IPS-20b (cell line): ENCODE measurements around the gene PLA2G2F.

Experiments used
- H3K27ac ChIP-seq: one replicate; pipeline ENCODE4 v1.5.1; 2013; ENCODE audit warnings: low read length
- H3K27me3 ChIP-seq: 2 replicates; pipeline ENCODE4 v1.6.1; 2013; ENCODE audit warnings: mild to moderate bottlenecking, low read length, inconsistent platforms; ENCODE audit not compliant: insufficient read depth
- H3K36me3 ChIP-seq: 2 replicates; pipeline ENCODE4 v1.6.1; 2013; ENCODE audit warnings: low read depth, mild to moderate bottlenecking, inconsistent platforms, low read length, moderate library complexity; ENCODE audit not compliant: insufficient read depth
- H3K4me1 ChIP-seq: 2 replicates; pipeline ENCODE4 v1.6.1; 2013; ENCODE audit warnings: mild to moderate bottlenecking, control low read depth, inconsistent platforms, low read length, moderate library complexity; ENCODE audit not compliant: insufficient read depth
- H3K4me3 ChIP-seq: 2 replicates; pipeline ENCODE4 v1.5.1; 2013; ENCODE audit warnings: mild to moderate bottlenecking, low read length, inconsistent platforms
- H3K9ac ChIP-seq: 2 replicates; pipeline ENCODE4 v1.6.1; 2013; ENCODE audit warnings: low read depth, mild to moderate bottlenecking, inconsistent platforms, low read length, moderate library complexity
- H3K9me3 ChIP-seq: 2 replicates; pipeline ENCODE4 v1.6.1; 2013; ENCODE audit warnings: mild to moderate bottlenecking, low read depth, low read length, inconsistent platforms; ENCODE audit not compliant: insufficient read depth

PLA2G2F gene

DNA sequence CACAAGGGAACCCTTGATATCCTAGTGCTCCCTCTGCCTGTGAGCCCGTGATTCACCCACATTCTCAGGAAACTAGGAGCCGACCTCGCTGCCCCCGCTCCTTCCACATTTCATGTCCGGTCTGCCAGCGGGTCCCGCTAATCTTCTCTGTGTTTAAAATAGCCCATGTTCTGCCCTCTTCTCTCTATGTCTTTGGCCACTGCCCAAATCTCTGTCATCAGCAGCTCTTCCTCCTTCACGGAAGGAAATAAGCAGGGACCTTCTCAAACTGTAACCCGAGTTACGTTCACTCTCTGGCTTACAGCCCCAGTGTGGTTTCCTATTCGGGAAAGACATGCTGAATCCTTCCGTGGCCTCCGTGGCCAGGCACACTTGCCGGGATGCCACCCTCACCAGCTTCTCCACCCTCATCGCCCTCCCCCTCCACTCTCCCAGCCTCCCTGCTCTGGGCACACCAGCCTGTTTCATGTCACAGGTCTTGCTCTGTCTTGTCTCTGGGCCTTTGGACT lies 25.6 kb downstream of the PLA2G2F start:
- Histone ChIP-seq H3K27me3 (no peaks in the 10 kb centered on the region), H3K9me3 (peaks cover 22% of the 10 kb centered on the region), H3K4me1 (no peaks in the 10 kb centered on the region), H3K27ac (no peak overlapping the region), H3K36me3 (no peaks in the 10 kb centered on the region), H3K4me3 (no peak overlapping the region), H3K9ac (no peak overlapping the region)

DNA sequence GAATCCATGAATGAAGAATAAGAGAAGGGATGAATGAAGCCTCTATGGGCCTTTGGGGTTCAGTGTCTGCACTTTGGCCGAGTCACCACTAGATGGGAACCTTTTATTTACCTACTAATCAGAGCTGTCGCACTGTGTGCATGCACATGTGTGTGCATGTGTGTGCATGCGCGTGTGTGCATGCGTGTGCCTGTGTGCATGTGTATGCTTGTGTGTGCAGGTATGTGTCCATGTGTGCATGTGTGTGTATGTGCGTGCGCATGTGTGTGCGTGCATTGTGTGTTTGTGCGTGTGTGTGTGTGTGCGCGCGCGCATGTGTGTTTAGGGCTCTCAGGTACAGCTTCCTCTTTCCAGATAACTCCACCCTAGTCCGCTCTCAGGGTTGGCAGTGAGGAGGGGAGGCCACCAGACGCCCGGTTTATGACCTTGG lies 26.4 kb downstream of the PLA2G2F start:
- Histone ChIP-seq H3K36me3 (no peaks in the 10 kb centered on the region), H3K9me3 (peaks cover 14% of the 10 kb centered on the region), H3K27me3 (no peaks in the 10 kb centered on the region), H3K4me1 (no peaks in the 10 kb centered on the region), H3K9ac (no peak overlapping the region), H3K4me3 (no peak overlapping the region), H3K27ac (no peak overlapping the region)

DNA sequence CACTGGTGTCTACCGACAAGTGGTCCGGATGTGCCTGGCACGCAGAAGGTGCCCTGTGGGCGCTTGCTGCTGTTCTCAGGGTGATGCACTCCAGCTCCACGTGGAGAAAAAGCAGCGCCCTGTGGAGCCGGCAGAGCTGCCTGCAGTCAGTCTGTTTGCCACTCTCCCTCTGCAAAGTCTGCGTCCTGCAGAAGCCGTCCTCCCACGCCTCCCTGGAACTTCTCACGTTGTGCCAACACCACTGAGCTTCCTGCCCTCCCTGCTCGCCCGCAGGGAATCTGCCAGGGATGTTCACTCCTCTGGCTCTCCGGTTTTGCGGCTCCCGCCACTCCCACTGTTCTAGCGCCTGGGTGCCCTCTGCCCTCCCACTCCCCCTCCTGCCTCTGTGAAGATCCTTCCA lies 26.9 kb downstream of the PLA2G2F start:
- no peak overlapping the region for H3K4me3 ChIP-seq
- no peaks in the 10 kb centered on the region for H3K4me1 ChIP-seq
- H3K9ac ChIP-seq: no peak overlapping the region
- no peaks in the 10 kb centered on the region for H3K36me3 ChIP-seq
- H3K27me3 ChIP-seq: no peaks in the 10 kb centered on the region
- H3K9me3 ChIP-seq: peaks cover 9% of the 10 kb centered on the region
- H3K27ac ChIP-seq: no peak overlapping the region

DNA sequence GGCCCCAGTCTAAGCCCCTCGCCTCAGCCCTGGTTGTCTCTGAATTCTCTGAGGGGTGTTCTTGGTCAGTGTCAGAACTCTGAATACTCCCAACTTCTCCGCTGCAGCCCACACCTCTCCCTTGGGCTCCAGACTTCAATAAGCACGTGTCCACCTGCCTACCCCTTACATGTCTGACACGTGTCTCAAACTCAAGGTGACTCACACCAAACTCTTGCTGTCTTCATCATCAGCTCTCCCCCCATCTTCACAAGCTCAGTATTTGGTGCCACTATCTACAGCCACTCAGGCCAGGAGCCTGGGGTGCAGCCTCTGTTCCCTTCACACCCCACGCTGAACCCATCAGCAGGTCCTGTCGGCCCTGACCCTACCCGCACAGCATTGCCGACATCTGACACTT lies 28.0 kb downstream of the PLA2G2F start:
- no peaks in the 10 kb centered on the region for H3K36me3 ChIP-seq
- H3K9ac ChIP-seq: no peak overlapping the region
- H3K27me3 ChIP-seq: no peaks in the 10 kb centered on the region
- H3K4me3 ChIP-seq: no peak overlapping the region
- H3K4me1 ChIP-seq: no peaks in the 10 kb centered on the region
- no peak overlapping the region for H3K27ac ChIP-seq
- H3K9me3 ChIP-seq: peaks cover 2% of the 10 kb centered on the region; the same call in 1 of the 2 replicates

DNA sequence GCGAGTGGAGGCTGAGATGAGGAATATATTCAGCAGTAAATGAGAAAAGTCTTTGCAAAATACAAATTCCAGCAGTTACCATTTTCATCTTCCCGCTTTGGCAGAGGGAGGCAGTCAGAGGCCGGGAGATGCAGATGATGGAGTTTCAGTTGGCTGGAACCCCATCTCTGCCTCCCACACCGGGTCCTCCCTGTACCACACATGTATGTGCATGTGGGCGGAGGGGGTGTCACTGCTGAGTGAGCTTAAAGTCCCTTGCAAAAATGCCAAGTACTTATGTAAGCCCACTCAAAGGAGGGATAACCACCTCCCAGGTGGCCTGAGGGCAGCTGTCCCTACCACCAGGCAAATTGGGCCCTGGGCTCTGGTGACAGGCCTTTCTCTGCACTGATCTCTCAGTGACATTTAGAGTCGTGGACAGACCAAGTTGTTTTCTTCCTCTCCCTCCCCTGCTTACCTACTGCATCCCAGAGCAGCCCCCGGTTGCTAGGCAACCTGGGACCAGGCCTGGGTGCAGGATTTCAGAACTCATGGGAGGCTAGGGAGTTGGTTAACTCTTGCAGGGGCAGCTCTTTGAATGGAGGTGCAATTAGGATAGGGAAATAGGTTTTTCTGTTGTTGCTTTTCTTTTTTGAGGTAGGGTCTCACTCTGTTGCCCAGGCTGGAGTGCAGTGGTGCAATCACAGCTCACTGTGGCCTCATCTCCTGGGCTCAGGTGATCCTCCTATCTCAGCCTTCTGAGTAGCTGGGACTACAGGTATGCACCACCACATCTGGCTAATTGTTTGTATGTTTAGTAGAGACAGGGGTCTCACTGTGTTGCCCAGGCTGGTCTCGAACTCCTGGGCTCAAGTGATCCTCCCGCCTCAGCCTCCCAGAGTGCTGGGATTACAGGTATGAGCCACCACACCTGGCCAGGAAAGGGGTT lies 29.7 kb downstream of the PLA2G2F start:
- H3K4me1 ChIP-seq: no peaks in the 10 kb centered on the region
- H3K36me3 ChIP-seq: no peaks in the 10 kb centered on the region
- H3K9me3 ChIP-seq: peaks cover 2% of the 10 kb centered on the region; the same call in 1 of the 2 replicates
- H3K4me3 ChIP-seq: no peak overlapping the region
- H3K27me3 ChIP-seq: no peaks in the 10 kb centered on the region
- no peak overlapping the region for H3K27ac ChIP-seq
- no peak overlapping the region for H3K9ac ChIP-seq

DNA sequence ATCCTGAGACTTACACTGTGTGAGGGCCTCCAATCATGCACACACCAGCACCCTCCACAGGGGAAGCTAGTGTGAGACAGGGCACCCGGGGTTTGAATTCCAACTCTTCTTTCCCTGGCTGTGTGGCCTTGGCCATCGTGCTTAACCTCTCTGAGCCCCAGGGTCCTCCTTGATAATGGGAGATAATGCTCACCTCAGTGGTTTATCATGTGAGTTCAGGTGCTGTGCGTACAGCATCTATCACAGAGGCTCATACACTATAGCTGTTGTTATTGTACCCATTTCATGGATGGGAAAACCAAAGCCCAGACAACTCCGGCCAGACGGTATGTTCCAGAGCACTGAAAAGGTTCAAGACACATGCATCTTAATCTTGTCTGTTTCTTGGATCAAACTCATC lies 30.8 kb downstream of the PLA2G2F start:
- Histone ChIP-seq H3K9ac (no peak overlapping the region), H3K36me3 (no peaks in the 10 kb centered on the region), H3K27me3 (no peaks in the 10 kb centered on the region), H3K27ac (no peak overlapping the region), H3K4me3 (no peak overlapping the region), H3K4me1 (no peaks in the 10 kb centered on the region), H3K9me3 (peaks cover 2% of the 10 kb centered on the region; the same call in 1 of the 2 replicates)

DNA sequence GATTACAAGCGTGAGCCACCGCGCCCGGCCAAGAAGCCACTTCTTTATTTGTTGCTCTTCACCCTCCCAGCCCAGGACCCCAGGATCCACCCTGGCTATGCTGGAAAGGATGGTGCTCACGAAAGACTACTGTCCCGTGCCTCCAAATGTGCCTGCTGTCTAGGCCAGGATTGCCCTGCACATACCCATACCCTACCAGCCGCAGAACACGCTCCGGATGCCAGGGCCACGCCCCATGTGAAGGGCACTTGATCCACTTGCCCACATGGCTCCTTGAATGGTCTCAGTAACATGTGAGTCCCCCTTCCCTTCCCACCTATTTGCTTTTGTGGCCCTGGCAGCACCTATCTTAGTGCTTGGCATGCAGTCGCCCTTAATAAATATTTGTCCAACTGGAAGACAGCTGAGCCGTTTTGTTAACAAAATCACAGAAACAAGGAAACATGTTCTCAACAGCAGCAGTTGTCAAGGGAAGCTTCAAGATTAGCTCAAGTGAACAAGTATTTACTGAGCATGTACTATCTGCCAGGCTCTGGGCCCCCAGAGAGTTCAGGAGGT lies 33.0 kb downstream of the PLA2G2F start:
- H3K27me3 ChIP-seq: no peaks in the 10 kb centered on the region
- no peaks in the 10 kb centered on the region for H3K36me3 ChIP-seq
- H3K4me3 ChIP-seq: no peak overlapping the region
- no peaks in the 10 kb centered on the region for H3K4me1 ChIP-seq
- H3K9me3 ChIP-seq: no peaks in the 10 kb centered on the region
- no peak overlapping the region for H3K9ac ChIP-seq
- H3K27ac ChIP-seq: no peak overlapping the region

DNA sequence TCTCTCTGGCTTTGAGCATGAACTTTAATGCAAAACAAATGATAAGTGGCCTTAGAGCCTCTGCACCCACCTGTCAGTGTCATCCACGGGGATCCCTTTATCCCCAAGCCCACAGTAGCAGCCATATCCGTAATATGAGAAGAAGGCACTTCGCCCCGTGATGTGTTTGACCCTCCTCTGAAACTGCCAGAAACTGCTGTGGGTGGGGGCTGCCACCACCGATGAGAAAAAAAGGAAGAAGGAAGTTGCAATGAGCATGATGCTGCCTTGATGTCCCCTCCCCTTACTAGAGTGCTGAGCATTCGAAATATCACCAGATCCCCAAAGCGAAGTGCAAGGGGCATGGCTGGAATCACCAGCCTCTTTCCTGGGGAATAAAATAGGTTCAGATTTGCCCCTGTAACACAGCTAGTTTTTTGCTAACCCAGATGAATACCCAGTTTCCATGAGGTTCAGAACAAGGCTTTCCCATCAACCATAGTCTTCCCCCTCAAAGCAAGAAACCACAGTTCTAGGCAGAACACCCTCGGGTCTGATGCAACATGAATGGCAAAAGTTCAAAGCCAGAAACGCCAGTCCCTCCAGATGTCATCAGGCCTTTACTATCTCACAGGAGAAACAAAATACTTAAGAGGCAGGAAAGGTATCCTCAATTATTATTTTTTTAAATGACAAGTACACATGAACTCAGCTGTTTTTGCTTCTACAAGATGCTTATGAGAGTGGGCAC lies 36.0 kb downstream of the PLA2G2F start:
- Histone ChIP-seq H3K9me3 (no peaks in the 10 kb centered on the region), H3K36me3 (no peaks in the 10 kb centered on the region), H3K27ac (no peak overlapping the region), H3K4me3 (no peak overlapping the region), H3K27me3 (peaks cover 18% of the 10 kb centered on the region), H3K4me1 (no peaks in the 10 kb centered on the region), H3K9ac (no peak overlapping the region)

DNA sequence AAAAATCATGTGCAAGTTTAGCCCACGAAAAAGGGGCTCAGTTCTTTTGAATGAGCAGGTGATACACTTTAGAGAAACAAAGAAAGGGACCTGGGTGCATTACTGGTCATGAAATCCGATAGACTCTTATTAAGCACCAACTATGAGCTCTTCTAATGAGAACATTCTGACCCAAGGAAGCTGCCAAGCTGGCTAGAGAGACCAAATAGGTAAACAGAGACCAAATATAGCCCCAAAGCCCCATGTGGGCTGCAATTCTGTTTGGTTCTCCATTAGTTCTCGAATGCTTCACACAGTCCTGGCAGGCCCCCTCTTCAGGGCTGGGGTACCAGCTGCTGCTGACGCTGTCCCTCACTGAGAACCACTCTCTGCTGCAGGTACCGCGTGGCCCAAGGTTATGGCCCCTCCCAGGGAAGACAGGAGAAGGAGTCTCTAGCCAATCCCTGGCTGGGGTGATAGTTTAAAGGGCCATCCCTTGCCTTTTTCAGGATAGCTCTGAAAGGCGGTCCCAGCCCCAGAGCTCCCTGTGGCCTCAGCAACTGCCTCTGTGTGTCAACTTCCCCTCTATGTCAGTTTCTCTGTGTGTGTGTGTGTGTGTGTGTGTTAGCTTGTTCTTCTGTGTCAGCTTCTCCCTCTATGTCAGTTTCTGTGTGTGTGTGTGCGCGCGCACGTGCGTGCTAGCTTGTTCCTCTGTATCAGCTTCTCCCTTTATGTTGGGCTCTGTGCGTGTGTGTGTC lies 39.7 kb downstream of the PLA2G2F start:
- Histone ChIP-seq H3K9ac (no peak overlapping the region), H3K4me1 (no peaks in the 10 kb centered on the region), H3K9me3 (no peaks in the 10 kb centered on the region), H3K36me3 (no peaks in the 10 kb centered on the region), H3K27ac (no peak overlapping the region), H3K27me3 (peaks cover 32% of the 10 kb centered on the region), H3K4me3 (no peak overlapping the region)

DNA sequence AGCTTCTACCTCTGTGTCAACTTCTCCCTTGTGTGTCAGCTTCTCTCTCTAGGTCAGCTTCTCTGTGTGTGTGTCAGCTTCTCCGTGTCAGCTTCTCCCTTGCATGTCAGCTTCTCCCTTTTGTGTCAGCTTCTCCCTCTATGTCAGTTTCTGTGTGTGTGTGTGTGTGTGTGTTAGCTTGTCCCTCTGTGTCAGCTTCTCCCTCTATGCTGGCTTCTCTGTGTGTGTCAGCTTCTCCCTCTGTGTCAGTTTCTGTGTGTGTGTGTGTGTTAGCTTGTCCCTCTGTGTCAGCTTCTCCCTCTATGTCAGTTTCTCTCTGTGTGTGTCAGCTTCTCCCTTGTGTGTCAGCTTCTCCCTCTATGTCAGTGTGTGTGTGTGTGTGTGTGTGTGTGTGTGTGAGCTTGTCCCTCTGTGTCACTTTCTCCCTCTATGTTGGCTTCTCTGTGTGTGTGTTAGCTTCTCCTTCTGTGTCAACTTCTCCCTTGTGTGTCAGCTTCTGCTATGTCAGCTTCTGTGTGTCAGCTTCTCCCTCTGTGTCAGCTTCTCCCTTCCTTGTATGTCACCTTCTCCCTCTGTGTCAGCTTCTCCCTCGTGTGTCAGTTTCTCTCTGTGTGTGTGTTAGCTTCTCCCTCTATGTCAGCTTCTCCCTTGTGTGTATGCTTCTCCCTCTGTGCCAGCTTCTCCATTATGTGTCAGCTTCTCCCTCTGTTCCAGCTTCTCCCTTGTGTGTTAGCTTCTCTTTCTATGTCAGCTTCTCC lies 40.4 kb downstream of the PLA2G2F start:
- no peak overlapping the region for H3K9ac ChIP-seq
- no peaks in the 10 kb centered on the region for H3K9me3 ChIP-seq
- no peak overlapping the region for H3K27ac ChIP-seq
- no peak overlapping the region for H3K4me3 ChIP-seq
- no peaks in the 10 kb centered on the region for H3K36me3 ChIP-seq
- no peaks in the 10 kb centered on the region for H3K4me1 ChIP-seq
- H3K27me3 ChIP-seq: peaks cover 38% of the 10 kb centered on the region
